ENCODE results near the gene DENND2A. TPM values are rescaled to one million over a fixed set of nuclear protein-coding genes. Genes with fewer than 3 reads are reported as not detected.

Gene DENND2A
- total and polyA plus RNA-seq, 2 donors (not counting 1 experiment from before 2014, with no cell fraction given) = 30.6 to 39.0 TPM

GRCh38 chr7:140654661-140655060 is 14.0 kb upstream of the DENND2A start:
- H3K4me3 ChIP-seq (replicated peaks in 1 of 4; ENCODE audit: control extremely low read depth in 1 of 4, insufficient read depth in 1 of 4, low read depth in 3 of 4, low read length in 4 of 4) = no peak overlapping the region
- no peak overlapping the region for H3K27ac ChIP-seq (ENCODE audit: insufficient read depth, low read length)
- no peak for DNase-seq (ENCODE audit: low read depth in 2 of 2)
- TF ChIP-seq, protein P1, sequence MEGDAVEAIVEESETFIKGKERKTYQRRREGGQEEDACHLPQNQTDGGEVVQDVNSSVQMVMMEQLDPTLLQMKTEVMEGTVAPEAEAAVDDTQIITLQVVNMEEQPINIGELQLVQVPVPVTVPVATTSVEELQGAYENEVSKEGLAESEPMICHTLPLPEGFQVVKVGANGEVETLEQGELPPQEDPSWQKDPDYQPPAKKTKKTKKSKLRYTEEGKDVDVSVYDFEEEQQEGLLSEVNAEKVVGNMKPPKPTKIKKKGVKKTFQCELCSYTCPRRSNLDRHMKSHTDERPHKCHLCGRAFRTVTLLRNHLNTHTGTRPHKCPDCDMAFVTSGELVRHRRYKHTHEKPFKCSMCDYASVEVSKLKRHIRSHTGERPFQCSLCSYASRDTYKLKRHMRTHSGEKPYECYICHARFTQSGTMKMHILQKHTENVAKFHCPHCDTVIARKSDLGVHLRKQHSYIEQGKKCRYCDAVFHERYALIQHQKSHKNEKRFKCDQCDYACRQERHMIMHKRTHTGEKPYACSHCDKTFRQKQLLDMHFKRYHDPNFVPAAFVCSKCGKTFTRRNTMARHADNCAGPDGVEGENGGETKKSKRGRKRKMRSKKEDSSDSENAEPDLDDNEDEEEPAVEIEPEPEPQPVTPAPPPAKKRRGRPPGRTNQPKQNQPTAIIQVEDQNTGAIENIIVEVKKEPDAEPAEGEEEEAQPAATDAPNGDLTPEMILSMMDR (conservative IDR thresholded peaks at IDR 0.05 in 1 of 2, IDR thresholded peaks at IDR 0.05 in 1 of 2; ENCODE audit: low read depth in 1 of 2, low read length in 2 of 2) = no peak
- TF ChIP-seq EZH2 (IDR thresholded peaks at IDR 0.05; ENCODE audit: low read length, missing control alignments) = no peak
- H3K79me2 ChIP-seq (ENCODE audit: control insufficient read depth, insufficient read depth, low read length) = no peaks in the 10 kb centered on the region
- H3K4me2 ChIP-seq (ENCODE audit: extremely low read depth, insufficient read depth, low read length) = no peak overlapping the region
- no peaks in the 10 kb centered on the region for H3K27me3 ChIP-seq (ENCODE audit: control insufficient read depth, insufficient read depth, low read length)
- H3K4me1 ChIP-seq (ENCODE audit: control insufficient read depth, extremely low read depth, insufficient read depth, low read length) = peaks cover 3% of the 10 kb centered on the region
- no peaks in the 10 kb centered on the region for H3K9me3 ChIP-seq (ENCODE audit: control insufficient read depth, insufficient read depth, low read depth, low read length)
- H4K20me1 ChIP-seq (ENCODE audit: control insufficient read depth, extremely low read depth, insufficient read depth, low read length) = no peaks in the 10 kb centered on the region
- no peaks in the 10 kb centered on the region for H3K36me3 ChIP-seq (ENCODE audit: control insufficient read depth, insufficient read depth, low read length)
- H2AFZ ChIP-seq (ENCODE audit: low read length) = no peak overlapping the region
- no peak overlapping the region for H3K9ac ChIP-seq (ENCODE audit: insufficient read depth, low read length)

- no peak overlapping the region for H3K4me3 ChIP-seq (replicated peaks in 1 of 4; ENCODE audit: control extremely low read depth in 1 of 4, insufficient read depth in 1 of 4, low read depth in 3 of 4, low read length in 4 of 4)
- H2AFZ ChIP-seq (ENCODE audit: low read length) = no peak overlapping the region
- H3K36me3 ChIP-seq (ENCODE audit: control insufficient read depth, insufficient read depth, low read length) = no peaks in the 10 kb centered on the region
- no peaks in the 10 kb centered on the region for H3K9me3 ChIP-seq (ENCODE audit: control insufficient read depth, insufficient read depth, low read depth, low read length)
- H3K27me3 ChIP-seq (ENCODE audit: control insufficient read depth, insufficient read depth, low read length) = no peaks in the 10 kb centered on the region
- H3K79me2 ChIP-seq (ENCODE audit: control insufficient read depth, insufficient read depth, low read length) = no peaks in the 10 kb centered on the region
- TF ChIP-seq EZH2 (IDR thresholded peaks at IDR 0.05; ENCODE audit: low read length, missing control alignments) = no peak
- TF ChIP-seq, protein P1 (conservative IDR thresholded peaks at IDR 0.05 in 1 of 2, IDR thresholded peaks at IDR 0.05 in 1 of 2; ENCODE audit: low read depth in 1 of 2, low read length in 2 of 2) = no peak
- H3K4me1 ChIP-seq (ENCODE audit: control insufficient read depth, extremely low read depth, insufficient read depth, low read length) = peaks cover 3% of the 10 kb centered on the region
- no peak overlapping the region for H3K9ac ChIP-seq (ENCODE audit: insufficient read depth, low read length)
- DNase-seq (ENCODE audit: low read depth in 2 of 2) = no peak
- no peak overlapping the region for H3K4me2 ChIP-seq (ENCODE audit: extremely low read depth, insufficient read depth, low read length)
- H4K20me1 ChIP-seq (ENCODE audit: control insufficient read depth, extremely low read depth, insufficient read depth, low read length) = no peaks in the 10 kb centered on the region
- no peak overlapping the region for H3K27ac ChIP-seq (ENCODE audit: insufficient read depth, low read length)
Observed at GRCh38 chr7:140654109-140654387, 13.4 kb upstream of the DENND2A start.

DNA sequence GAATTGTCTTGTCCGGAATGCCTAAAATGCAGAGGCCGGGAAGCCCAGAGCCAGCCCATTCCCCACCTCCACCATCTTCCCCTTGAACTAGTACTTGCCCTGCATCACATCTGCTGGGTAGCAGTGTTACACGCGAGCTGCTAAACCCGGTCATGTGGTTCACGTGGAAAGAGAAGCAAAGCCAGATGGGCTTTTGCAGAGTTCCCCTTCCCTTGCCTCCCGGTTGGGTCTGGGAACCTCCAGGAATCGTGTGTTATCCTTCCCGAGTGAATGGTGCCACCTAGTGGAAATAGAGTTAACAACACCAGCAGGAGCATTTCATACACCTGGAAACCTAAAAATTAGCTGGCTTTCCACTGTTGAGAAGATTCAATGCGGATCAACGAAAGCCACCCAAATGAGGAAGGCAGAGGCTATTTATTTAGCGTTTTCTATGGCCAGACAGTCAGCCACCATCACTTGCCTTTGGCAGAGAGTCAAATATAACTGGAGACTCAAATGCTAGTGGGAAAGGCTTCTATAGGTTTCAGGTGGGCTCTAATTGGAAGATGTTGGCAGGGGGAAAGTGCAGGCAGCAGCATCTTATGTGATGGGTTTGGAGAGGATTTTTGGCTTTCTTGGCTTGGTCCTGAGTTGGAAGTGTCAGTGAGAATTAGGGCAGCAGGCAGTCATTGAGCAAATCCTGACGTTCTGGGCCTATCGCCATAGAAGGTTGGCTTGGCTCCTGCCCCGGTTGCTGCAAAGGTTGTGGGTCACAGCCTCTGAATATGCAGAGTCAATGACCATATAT is 12.9 kb upstream of the DENND2A start:
- no peaks in the 10 kb centered on the region for H4K20me1 ChIP-seq (ENCODE audit: control insufficient read depth, extremely low read depth, insufficient read depth, low read length)
- no peaks in the 10 kb centered on the region for H3K27me3 ChIP-seq (ENCODE audit: control insufficient read depth, insufficient read depth, low read length)
- H3K4me2 ChIP-seq (ENCODE audit: extremely low read depth, insufficient read depth, low read length) = no peak overlapping the region
- H2AFZ ChIP-seq (ENCODE audit: low read length) = no peak overlapping the region
- DNase-seq (ENCODE audit: low read depth in 2 of 2) = peak; percentile 59 to 85
- H3K4me1 ChIP-seq (ENCODE audit: control insufficient read depth, extremely low read depth, insufficient read depth, low read length) = peaks cover 3% of the 10 kb centered on the region
- TF ChIP-seq EZH2 (IDR thresholded peaks at IDR 0.05; ENCODE audit: low read length, missing control alignments) = no peak
- TF ChIP-seq, protein P1 (conservative IDR thresholded peaks at IDR 0.05 in 1 of 2, IDR thresholded peaks at IDR 0.05 in 1 of 2; ENCODE audit: low read depth in 1 of 2, low read length in 2 of 2) = peak; percentile 76 to 88
- no peaks in the 10 kb centered on the region for H3K79me2 ChIP-seq (ENCODE audit: control insufficient read depth, insufficient read depth, low read length)
- no peak overlapping the region for H3K9ac ChIP-seq (ENCODE audit: insufficient read depth, low read length)
- no peaks in the 10 kb centered on the region for H3K36me3 ChIP-seq (ENCODE audit: control insufficient read depth, insufficient read depth, low read length)
- no peak overlapping the region for H3K4me3 ChIP-seq (replicated peaks in 1 of 4; ENCODE audit: control extremely low read depth in 1 of 4, insufficient read depth in 1 of 4, low read depth in 3 of 4, low read length in 4 of 4)
- H3K27ac ChIP-seq (ENCODE audit: insufficient read depth, low read length) = no peak overlapping the region
- no peaks in the 10 kb centered on the region for H3K9me3 ChIP-seq (ENCODE audit: control insufficient read depth, insufficient read depth, low read depth, low read length)

Data from fibroblast of lung (primary cell).